HepG2 (cell line): ENCODE measurements around the gene DAPK1. TPM values are rescaled to one million over a fixed set of nuclear protein-coding genes. Genes with fewer than 3 reads are reported as not detected.

Source experiments
- AHDC1 ChIP-seq: sonication (generic); formaldehyde crosslinking; IDR thresholded peaks from 2 replicates; pipeline ENCODE4 v1.5.1; 2020; ENCODE audit warnings: mild to moderate bottlenecking, missing genetic modification reagents, borderline replicate concordance
- ARID4A ChIP-seq: sonication (generic); formaldehyde crosslinking; IDR thresholded peaks from 2 replicates; pipeline ENCODE4 v1.5.0; 2020; ENCODE audit warnings: mild to moderate bottlenecking, missing genetic modification reagents, borderline replicate concordance
- BCL3 ChIP-seq: sonication (generic); formaldehyde crosslinking; IDR thresholded peaks from 2 replicates; pipeline ENCODE4 v1.5.1; 2020; ENCODE audit warnings: mild to moderate bottlenecking, missing genetic modification reagents, moderate library complexity
- BCL6 ChIP-seq: IDR thresholded peaks from 2 replicates; pipeline ENCODE4 v1.6.1; 2016; ENCODE audit warnings: missing genetic modification reagents, missing compliant biosample characterization
- ELF3 ChIP-seq: IDR thresholded peaks from 2 replicates; pipeline ENCODE4 v1.6.1; 2016; ENCODE audit warnings: missing genetic modification reagents, missing compliant biosample characterization
- GTF2F1 ChIP-seq: fragments of 150-350 bp; IDR thresholded peaks from 2 replicates; pipeline ENCODE4 v1.6.1; 2014; ENCODE audit warnings: low read length
- GZF1 ChIP-seq: sonication (generic); formaldehyde crosslinking; IDR thresholded peaks from 2 replicates; pipeline ENCODE4 v1.5.1; 2020; ENCODE audit warnings: mild to moderate bottlenecking, missing genetic modification reagents
- HOXD1 ChIP-seq: sonication (generic); formaldehyde crosslinking; IDR thresholded peaks from 2 replicates; pipeline ENCODE4 v1.5.0; 2020; ENCODE audit warnings: missing genetic modification reagents
- KAT8 ChIP-seq: IDR thresholded peaks from 2 replicates; pipeline ENCODE4 v1.6.1; 2016; ENCODE audit warnings: missing genetic modification reagents, missing compliant biosample characterization
- PHB2 ChIP-seq: fragments of 450-650 bp; IDR thresholded peaks from 2 replicates; pipeline ENCODE4 v1.6.1; 2018; ENCODE audit not compliant: partially characterized antibody
- PHF5A ChIP-seq: IDR thresholded peaks from one replicate; pipeline ENCODE4 v1.6.1; 2018; ENCODE audit warnings: low read depth, missing genetic modification reagents; ENCODE audit not compliant: unreplicated experiment
- PITX1 ChIP-seq: sonication (generic); formaldehyde crosslinking; IDR thresholded peaks from 2 replicates; pipeline ENCODE4 v1.5.1; 2020; ENCODE audit warnings: mild to moderate bottlenecking, missing genetic modification reagents
- ZC3H4 ChIP-seq: sonication (generic); formaldehyde crosslinking; IDR thresholded peaks from 2 replicates; pipeline ENCODE4 v1.4.0; 2020; ENCODE audit warnings: missing genetic modification reagents, borderline replicate concordance
- ZNF234 ChIP-seq: sonication (generic); formaldehyde crosslinking; conservative IDR thresholded peaks from 2 replicates; pipeline ENCODE4 v1.5.1; 2020; ENCODE audit warnings: mild to moderate bottlenecking, missing genetic modification reagents
- ZNF598 ChIP-seq: sonication (generic); formaldehyde crosslinking; IDR thresholded peaks from 2 replicates; pipeline ENCODE4 v1.5.1; 2020; ENCODE audit warnings: mild to moderate bottlenecking, missing genetic modification reagents, borderline replicate concordance
- ZNF616 ChIP-seq: sonication (generic); formaldehyde crosslinking; IDR thresholded peaks from 2 replicates; pipeline ENCODE4 v1.5.0; 2020; ENCODE audit warnings: low read depth, mild to moderate bottlenecking, missing genetic modification reagents
- ZNF776 ChIP-seq: sonication (generic); formaldehyde crosslinking; IDR thresholded peaks from 2 replicates; pipeline ENCODE4 v1.4.0; 2020; ENCODE audit warnings: mild to moderate bottlenecking, missing genetic modification reagents
- polyA plus RNA-seq, 8 experiments: library from polyadenylated mRNA; depleted of rRNA in 3 of 8; stranded (reverse) in 7 of 8; unstranded in 1 of 8; fragments of >200 nt; fragmentation: Illumina TruSeq in 4 of 8; extraction: Trizol in 4 of 8; gene quantifications; 2 replicates each; pipeline versions ENCODE4 v1.2.1 to v1.2.3, GENCODE V29; 2011 to 2016; ENCODE audit warnings: low read depth in 4 of 8, missing spikeins in 1 of 8, mixed read lengths in 1 of 8; ENCODE audit not compliant: insufficient read depth in 1 of 8
- total RNA-seq, 5 experiments: library from RNA; depleted of rRNA; stranded (reverse); fragments of >200 nt; fragmentation: Illumina TruSeq; extraction: Trizol; gene quantifications; 2 replicates each; pipeline ENCODE4 v1.2.3, GENCODE V29; 2016; ENCODE audit warnings: low read depth in 1 of 5

Gene DAPK1
- total and polyA plus RNA-seq, 2 of the 13 experiments (the other 11 are each of a cell fraction or from before 2014, with no cell fraction given): 35.7 to 35.9 TPM

- TF ChIP-seq AHDC1 (CRISPR knock-in tag) (peak; percentile 79; the same call in 1 of the 2 replicates), ZNF598 (CRISPR knock-in tag) (no peak), ARID4A (CRISPR knock-in tag) (no peak), ZC3H4 (no peak), PHB2 (no peak), ELF3 (peak; percentile 93), PITX1 (CRISPR knock-in tag) (no peak), ZNF776 (CRISPR knock-in tag) (no peak), GTF2F1 (no peak), PHF5A (CRISPR knock-in tag) (peak; percentile 20), GZF1 (no peak), HOXD1 (no peak), ZNF234 (CRISPR knock-in tag) (no peak), BCL3 (CRISPR knock-in tag) (no peak), ZNF616 (no peak), KAT8 (CRISPR knock-in tag) (0 out of 2 replicates have a peak, but pooled peaks have one; percentile 21), BCL6 (CRISPR knock-in tag) (peak; percentile 99)
Observed at GRCh38 chr9:87570000-87570908, 72.6 kb downstream of the DAPK1 start (continued).
